Activated CD8-positive, alpha-beta memory T cell treated with anti-CD3 and anti-CD28 coated beads, Interleukin-2, amount 50 U/mL, for 48 hours (primary cell): ENCODE data around the gene GRIK2.
"Not testable (repeated sequence)": the region's sequence is repeated elsewhere in the genome, so short reads cannot be mapped to it uniquely, and the experiment has no call there.

Experiments used
- DNase-seq: peaks from one replicate; pipeline ENCODE4 v3.0.0-alpha.2; 2020

The GRIK2 gene

GRCh38 chr6:102064142-102064541 is 670.6 kb downstream of the GRIK2 start:
- no peak for DNase-seq

GRCh38 chr6:102066301-102066700 is 672.8 kb downstream of the GRIK2 start:
- DNase-seq, result no peak

- DNase-seq, result no peak
These were observed 674.9 kb downstream of the GRIK2 start for GRCh38 chr6:102068349-102068929.

- no peak for DNase-seq
These were observed 682.0 kb downstream of the GRIK2 start for GRCh38 chr6:102075539-102075938.

- no peak for DNase-seq
These were observed 691.7 kb downstream of the GRIK2 start for GRCh38 chr6:102085257-102085656.

GRCh38 chr6:102088160-102088559 is 694.7 kb downstream of the GRIK2 start:
- not testable (repeated sequence) for DNase-seq

GRCh38 chr6:102114402-102114801 is 720.9 kb downstream of the GRIK2 start:
- no peak for DNase-seq

- DNase-seq, result no peak
These were observed 722.4 kb downstream of the GRIK2 start for GRCh38 chr6:102115911-102116310.

GRCh38 chr6:102118034-102118433 is 724.5 kb downstream of the GRIK2 start:
- no peak for DNase-seq
